ENCODE data around the gene CAPZB.

DNA sequence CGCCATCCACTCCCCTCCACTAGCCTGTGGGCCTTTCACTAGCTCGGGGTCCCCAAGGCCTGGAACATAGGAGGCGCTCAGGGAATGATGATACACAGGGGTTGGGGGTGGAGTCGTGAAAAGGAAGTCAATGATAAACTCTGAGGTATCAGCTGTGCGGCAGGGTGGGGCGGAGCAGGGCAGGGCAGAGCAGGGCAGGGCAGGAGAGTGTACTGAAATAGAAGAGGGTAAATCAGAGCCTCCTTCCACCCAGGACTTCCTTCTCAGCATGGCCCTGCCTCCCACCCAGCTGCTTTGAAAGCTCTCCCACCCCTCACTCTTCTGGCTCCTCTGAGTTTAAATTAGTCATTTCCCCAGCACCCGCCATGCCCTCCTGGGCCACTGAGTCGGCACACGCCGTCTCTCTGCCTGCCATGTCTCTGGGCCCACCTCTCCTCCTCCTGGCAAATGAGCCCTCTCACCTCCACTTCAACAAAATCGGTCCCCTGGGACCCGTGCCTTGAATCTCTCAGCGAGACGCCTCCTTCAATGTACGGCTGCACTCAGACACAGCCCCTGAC, 16.9 kb downstream of the CAPZB start:
- TF ChIP-seq, protein P1, sequence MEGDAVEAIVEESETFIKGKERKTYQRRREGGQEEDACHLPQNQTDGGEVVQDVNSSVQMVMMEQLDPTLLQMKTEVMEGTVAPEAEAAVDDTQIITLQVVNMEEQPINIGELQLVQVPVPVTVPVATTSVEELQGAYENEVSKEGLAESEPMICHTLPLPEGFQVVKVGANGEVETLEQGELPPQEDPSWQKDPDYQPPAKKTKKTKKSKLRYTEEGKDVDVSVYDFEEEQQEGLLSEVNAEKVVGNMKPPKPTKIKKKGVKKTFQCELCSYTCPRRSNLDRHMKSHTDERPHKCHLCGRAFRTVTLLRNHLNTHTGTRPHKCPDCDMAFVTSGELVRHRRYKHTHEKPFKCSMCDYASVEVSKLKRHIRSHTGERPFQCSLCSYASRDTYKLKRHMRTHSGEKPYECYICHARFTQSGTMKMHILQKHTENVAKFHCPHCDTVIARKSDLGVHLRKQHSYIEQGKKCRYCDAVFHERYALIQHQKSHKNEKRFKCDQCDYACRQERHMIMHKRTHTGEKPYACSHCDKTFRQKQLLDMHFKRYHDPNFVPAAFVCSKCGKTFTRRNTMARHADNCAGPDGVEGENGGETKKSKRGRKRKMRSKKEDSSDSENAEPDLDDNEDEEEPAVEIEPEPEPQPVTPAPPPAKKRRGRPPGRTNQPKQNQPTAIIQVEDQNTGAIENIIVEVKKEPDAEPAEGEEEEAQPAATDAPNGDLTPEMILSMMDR (IDR thresholded peaks at IDR 0.05; ENCODE audit: low read depth, low read length) = no peak
- TF ChIP-seq, protein P2, sequence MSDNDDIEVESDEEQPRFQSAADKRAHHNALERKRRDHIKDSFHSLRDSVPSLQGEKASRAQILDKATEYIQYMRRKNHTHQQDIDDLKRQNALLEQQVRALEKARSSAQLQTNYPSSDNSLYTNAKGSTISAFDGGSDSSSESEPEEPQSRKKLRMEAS (IDR thresholded peaks at IDR 0.05; ENCODE audit: low read depth, low read length) = no peak

Data from NB4 (cell line).